Smooth muscle cell of the umbilical artery (primary cell): ENCODE measurements around the gene FALEC. TPM values are rescaled to one million over a fixed set of nuclear protein-coding genes. Genes with fewer than 3 reads are reported as not detected.

Experiments
- total RNA-seq: library from RNA; depleted of rRNA; stranded (reverse); fragments of >200 nt; gene quantifications from 2 replicates; pipeline ENCODE4 v1.2.3, GENCODE V29; 2014

Gene FALEC
- total RNA-seq, result not detected in 2 replicates

DNA sequence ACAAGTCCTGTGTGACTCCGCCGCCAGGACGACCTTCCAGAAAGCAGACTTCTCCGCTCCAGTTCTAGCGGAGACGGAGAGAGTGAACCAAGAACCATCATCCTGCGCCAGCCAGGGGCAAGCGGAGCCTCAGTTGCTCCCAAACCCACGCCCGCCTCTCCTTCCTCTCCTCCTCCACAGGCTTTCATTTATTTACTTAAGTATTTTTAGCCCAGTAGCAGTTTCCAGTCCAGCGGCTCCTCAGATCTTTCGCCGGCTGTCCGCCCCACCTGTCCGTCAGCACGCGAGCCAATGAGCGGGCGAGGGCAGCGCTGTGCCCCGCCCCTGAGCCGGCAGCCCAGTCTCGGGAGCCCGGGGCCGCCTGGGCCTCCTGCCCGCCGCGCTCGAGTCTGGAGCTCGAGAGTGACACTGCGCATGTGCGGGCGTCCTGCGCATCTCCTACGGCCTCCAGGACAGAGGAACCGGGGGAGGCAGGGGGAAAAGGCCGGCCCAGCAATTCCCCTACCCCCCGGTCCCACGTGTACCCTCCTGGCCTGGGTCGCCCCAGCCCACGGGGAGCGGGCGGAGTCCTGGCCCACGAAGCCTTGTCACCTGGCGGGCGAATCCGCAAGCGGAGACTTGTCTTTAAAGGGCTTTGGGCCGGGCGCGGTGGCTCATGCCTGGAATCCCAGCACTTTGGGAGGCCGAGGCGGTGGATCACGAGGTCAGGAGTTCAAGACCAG lies at the start of gene FALEC:
FALEC (plus strand) TSS at position 425 of the 722 bp plus-strand sequence.

GRCh38 chr1:150486966-150487762 lies 28.4 kb upstream of the FALEC start, which contains the start of gene TARS2:
TSS of gene TARS2 (plus strand) at chr1:150487419. CDS start at chr1:150487451, 32 bp downstream.

DNA sequence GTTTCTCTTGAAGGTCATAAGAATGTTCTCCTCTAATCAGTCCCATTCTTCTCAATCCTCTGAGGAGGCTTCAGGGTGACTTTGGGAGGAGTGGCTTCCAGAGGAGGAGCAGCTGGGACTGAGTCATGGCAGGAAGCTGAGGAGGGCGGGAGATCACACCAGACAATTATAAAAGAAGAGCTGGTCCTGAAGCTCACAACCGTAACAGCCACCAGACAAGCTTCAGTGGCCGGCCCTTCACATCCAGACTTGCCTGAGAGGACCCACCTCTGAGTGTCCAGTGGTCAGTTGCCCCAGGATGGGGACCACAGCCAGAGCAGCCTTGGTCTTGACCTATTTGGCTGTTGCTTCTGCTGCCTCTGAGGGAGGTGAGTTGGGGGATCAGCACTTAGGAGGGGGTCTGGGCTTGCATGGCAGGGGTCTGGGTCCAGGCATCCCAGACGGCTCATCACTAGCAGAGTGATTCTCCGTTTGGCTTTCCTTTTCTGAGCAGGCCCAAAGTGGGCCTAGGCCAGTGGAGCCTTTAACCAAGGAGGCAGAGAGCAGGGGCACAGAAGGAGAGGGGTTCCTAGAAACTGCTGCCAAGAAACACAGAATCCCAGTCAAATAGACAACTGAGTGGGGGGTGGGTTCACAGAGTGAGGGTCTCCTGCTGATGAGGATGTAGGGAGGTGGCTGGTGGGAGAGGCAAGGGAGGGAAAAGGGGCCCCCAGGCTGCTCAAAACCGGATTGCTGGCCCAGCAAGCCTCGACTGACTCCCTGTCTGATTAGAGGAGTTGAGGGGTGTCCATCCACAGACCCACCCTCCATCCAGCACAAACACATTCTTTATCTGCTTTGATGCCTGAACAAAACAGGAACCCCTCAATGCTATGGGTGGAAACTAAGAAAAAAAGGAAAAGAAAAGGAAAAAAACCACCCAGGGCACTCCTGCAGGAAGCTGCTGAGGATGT lies 7.4 kb upstream of the FALEC start, which contains the start of gene ECM1:
ECM1 (plus strand) TSS at position 198 of the 953 bp plus-strand sequence; CDS start at position 299, 101 bp downstream.

DNA sequence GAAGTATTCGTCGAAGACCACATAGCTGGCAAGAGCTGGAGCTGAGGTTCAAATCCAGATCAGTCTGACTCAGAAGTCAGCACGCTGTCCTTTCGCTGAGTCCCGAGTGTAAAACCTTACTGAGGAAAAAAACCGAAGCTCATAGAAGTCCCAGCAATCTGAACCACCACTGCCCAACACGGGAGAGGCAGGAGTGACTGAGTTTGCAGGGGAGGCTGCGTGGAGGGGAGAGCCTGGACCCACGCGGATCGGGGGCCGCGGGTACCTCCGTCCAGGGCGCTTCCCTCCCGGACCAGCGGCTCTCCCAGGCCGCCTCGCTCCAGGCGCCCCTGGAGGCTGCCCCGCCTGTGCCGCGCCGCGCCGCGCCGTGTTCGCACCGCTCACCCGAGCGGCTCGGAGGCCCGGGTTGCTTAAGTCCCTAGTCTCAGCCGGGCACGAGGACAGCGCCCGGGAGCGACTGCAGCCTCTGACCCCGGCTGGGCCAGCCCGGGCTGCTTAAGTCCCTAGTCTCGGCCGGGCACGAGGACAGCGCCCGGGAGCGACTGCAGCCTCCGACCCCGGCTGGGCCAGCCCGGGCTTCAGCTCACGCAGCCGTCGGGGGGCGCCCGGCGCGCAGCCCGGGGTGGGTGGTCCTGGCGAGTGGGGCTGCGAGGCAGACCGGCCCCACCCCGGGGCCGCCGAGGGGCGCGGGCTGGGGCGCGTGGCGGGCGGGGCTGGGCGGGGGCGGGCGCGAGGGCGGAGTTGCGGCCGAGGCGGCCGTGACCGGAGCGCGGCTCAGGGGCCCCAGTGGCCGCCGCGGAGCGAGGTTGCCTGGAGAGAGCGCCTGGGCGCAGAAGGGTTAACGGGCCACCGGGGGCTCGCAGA lies 33.3 kb downstream of the FALEC start, which contains the start of gene ADAMTSL4:
ADAMTSL4 (plus strand) TSS at position 777 of the 864 bp plus-strand sequence. CDS start 2,881 bp downstream, outside the sequence.

DNA sequence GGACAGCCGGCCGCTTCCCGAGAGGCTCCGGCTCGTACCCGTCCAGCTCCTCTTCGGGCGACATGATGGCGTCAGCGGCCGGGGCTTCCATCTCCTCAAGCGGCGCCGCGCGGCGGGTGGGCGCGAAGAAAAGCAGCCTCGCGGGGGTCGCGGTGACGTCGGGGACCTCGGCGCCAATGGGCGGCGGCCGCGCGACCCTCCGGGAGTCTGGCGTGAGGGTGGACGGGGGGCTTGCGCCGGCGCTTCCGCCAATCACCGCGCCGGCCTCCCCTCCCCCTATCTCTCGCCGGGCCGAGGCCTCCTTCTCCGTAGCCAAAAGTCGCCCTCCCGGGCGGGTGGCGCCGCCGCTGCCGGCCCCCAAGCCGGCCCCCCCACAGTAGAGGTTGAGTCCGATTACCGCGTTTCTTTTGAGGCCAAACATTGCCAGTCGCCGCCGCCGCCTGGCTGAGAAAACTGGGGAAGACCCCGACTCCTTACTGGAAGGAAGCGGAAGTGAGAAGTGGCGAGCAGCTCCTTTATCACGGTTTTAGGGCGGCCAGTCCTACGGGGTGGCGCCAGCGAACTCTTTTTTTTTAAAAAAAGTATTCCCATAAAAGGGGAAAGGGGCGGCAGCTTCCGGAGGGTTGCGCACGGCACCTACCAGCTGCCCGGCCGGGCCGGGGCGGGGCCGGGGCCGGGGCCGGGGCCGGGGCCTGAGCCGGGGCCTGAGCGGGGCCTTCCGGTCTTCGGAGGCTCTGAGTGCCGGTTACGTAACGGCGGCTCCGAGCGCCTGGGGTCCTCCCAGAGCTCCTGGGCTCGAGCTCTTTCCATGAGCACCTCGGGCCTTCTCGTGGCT lies 63.8 kb downstream of the FALEC start, which contains the start of gene MCL1:
MCL1 (minus strand) TSS at position 501 of the 835 bp plus-strand sequence; CDS start at position 421, 80 bp downstream.

Other genes with a start within 250 kb of the FALEC start
- gene APH1A, start 246.7 kb upstream of the FALEC start, total RNA-seq, result 57.4 and 84.6 TPM in 2 replicates
- 6.7 and 38.0 TPM in 2 replicates for gene C1orf54, start 243.0 kb upstream of the FALEC start, total RNA-seq
- 3.6 and 4.8 TPM in 2 replicates for gene CIART, start 233.2 kb upstream of the FALEC start, total RNA-seq
- gene MRPS21, start 221.9 kb upstream of the FALEC start, total RNA-seq, result 34.7 and 52.0 TPM in 2 replicates
- 34.4 and 46.5 TPM in 2 replicates for gene PRPF3, start 194.2 kb upstream of the FALEC start, total RNA-seq
- 6.8 and 11.3 TPM in 2 replicates for gene RPRD2, start 151.6 kb upstream of the FALEC start, total RNA-seq
- 11.6 and 16.7 TPM in 2 replicates for gene TARS2, start 28.3 kb upstream of the FALEC start, total RNA-seq
- gene ECM1, start 7.6 kb upstream of the FALEC start, total RNA-seq, result 5.3 and 15.8 TPM in 2 replicates
- gene ADAMTSL4, start 33.7 kb downstream of the FALEC start, total RNA-seq, result 2.7 and 3.3 TPM in 2 replicates
- gene MCL1, start 63.9 kb downstream of the FALEC start, total RNA-seq, result 157 and 183 TPM in 2 replicates
- gene ENSA, start 113.9 kb downstream of the FALEC start, total RNA-seq, result 56.4 and 83.6 TPM in 2 replicates
- gene GOLPH3L, start 181.4 kb downstream of the FALEC start, total RNA-seq, result 10.4 and 13.2 TPM in 2 replicates
- 0.59 TPM in 1 of 2 replicates, not detected in the other for gene HORMAD1, start 205.1 kb downstream of the FALEC start, total RNA-seq